ENCODE measurements around the gene PADI2. TPM values are rescaled to one million over a fixed set of nuclear protein-coding genes. Genes with fewer than 3 reads are reported as not detected.
A peak's percentile ranks its signal among the peaks of the same experiment; 100 is the strongest.

The PADI2 gene
- total and polyA plus RNA-seq, 2 experiments from 2014 or later = 1.7 to 4.3 TPM

DNA sequence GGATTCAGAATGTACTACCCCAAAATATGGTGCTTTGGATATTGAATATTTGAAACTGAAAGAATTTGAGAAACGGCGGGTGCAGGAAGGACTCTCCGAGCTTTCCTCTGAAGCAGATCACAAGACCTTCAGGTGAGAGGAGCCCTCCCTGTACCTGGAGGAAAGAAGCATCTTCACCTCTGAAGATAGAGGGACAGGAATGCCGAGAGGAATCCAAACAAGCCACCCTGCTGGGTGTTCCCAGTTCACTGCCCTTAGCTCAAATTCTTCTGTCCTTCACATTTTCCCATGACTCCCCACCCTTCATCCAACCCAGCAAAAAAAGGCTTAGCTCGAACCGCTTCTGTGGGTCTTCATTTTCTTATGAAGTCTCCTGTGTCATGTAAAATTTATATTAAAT lies 18.2 kb upstream of the PADI2 start:
- Histone ChIP-seq H3K79me2 (replicated peaks; ENCODE audit: insufficient read depth) (no peaks in the 10 kb centered on the region), H3K27me3 (ENCODE audit: insufficient read depth) (no peaks in the 10 kb centered on the region), H3K4me2 (no peak overlapping the region), H3K4me1 (ENCODE audit: insufficient read depth) (0 out of 2 replicates have a peak, but pooled peaks cover 5% of the 10 kb centered on the region), H2AFZ (no peak overlapping the region), H3K36me3 (ENCODE audit: insufficient read depth) (no peaks in the 10 kb centered on the region), H3K27ac (ENCODE audit: low read depth) (no peak overlapping the region), H3F3A (replicated peaks; ENCODE audit: low read depth) (no peaks in the 10 kb centered on the region), H3K4me3 (no peak overlapping the region), H3K9me2 (ENCODE audit: insufficient read depth) (no peaks in the 10 kb centered on the region), H4K20me1 (replicated peaks; ENCODE audit: insufficient read depth) (no peaks in the 10 kb centered on the region)
- TF ChIP-seq, protein P1, sequence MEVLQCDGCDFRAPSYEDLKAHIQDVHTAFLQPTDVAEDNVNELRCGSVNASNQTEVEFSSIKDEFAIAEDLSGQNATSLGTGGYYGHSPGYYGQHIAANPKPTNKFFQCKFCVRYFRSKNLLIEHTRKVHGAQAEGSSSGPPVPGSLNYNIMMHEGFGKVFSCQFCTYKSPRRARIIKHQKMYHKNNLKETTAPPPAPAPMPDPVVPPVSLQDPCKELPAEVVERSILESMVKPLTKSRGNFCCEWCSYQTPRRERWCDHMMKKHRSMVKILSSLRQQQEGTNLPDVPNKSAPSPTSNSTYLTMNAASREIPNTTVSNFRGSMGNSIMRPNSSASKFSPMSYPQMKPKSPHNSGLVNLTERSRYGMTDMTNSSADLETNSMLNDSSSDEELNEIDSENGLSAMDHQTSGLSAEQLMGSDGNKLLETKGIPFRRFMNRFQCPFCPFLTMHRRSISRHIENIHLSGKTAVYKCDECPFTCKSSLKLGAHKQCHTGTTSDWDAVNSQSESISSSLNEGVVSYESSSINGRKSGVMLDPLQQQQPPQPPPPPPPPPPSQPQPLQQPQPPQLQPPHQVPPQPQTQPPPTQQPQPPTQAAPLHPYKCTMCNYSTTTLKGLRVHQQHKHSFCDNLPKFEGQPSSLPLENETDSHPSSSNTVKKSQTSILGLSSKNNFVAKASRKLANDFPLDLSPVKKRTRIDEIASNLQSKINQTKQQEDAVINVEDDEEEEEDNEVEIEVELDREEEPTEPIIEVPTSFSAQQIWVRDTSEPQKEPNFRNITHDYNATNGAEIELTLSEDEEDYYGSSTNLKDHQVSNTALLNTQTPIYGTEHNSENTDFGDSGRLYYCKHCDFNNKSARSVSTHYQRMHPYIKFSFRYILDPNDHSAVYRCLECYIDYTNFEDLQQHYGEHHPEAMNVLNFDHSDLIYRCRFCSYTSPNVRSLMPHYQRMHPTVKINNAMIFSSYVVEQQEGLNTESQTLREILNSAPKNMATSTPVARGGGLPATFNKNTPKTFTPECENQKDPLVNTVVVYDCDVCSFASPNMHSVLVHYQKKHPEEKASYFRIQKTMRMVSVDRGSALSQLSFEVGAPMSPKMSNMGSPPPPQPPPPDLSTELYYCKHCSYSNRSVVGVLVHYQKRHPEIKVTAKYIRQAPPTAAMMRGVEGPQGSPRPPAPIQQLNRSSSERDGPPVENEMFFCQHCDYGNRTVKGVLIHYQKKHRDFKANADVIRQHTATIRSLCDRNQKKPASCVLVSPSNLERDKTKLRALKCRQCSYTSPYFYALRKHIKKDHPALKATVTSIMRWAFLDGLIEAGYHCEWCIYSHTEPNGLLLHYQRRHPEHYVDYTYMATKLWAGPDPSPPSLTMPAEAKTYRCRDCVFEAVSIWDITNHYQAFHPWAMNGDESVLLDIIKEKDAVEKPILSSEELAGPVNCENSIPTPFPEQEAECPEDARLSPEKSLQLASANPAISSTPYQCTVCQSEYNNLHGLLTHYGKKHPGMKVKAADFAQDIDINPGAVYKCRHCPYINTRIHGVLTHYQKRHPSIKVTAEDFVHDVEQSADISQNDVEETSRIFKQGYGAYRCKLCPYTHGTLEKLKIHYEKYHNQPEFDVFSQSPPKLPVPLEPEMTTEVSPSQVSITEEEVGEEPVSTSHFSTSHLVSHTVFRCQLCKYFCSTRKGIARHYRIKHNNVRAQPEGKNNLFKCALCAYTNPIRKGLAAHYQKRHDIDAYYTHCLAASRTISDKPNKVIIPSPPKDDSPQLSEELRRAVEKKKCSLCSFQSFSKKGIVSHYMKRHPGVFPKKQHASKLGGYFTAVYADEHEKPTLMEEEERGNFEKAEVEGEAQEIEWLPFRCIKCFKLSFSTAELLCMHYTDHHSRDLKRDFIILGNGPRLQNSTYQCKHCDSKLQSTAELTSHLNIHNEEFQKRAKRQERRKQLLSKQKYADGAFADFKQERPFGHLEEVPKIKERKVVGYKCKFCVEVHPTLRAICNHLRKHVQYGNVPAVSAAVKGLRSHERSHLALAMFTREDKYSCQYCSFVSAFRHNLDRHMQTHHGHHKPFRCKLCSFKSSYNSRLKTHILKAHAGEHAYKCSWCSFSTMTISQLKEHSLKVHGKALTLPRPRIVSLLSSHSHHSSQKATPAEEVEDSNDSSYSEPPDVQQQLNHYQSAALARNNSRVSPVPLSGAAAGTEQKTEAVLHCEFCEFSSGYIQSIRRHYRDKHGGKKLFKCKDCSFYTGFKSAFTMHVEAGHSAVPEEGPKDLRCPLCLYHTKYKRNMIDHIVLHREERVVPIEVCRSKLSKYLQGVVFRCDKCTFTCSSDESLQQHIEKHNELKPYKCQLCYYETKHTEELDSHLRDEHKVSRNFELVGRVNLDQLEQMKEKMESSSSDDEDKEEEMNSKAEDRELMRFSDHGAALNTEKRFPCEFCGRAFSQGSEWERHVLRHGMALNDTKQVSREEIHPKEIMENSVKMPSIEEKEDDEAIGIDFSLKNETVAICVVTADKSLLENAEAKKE (CRISPR knock-in tag; IDR thresholded peaks at IDR 0.05) = peak; percentile 83; the same call in 1 of the 2 replicates
- TF ChIP-seq POLR2AphosphoS5 (IDR thresholded peaks at IDR 0.05; ENCODE audit: low read depth) (no peak), CREB1 (CRISPR knock-in tag; IDR thresholded peaks at IDR 0.05; ENCODE audit: low read depth) (no peak), STAT1 (IDR thresholded peaks at IDR 0.05; ENCODE audit: unreplicated experiment) (no peak), ZNF331 (CRISPR knock-in tag; IDR thresholded peaks at IDR 0.05; ENCODE audit: low read depth) (no peak), EZH2 (IDR thresholded peaks at IDR 0.05; ENCODE audit: low read depth, unreplicated experiment) (no peak)
- Mint-ChIP-seq H3K36me3 (ENCODE audit: low read depth) (0 out of 3 replicates have a peak, but pooled peaks cover 4% of the 10 kb centered on the region), H3K4me1 (peaks cover 7% of the 10 kb centered on the region; the same call in 1 of the 3 replicates), H3K4me3 (no peak overlapping the region), H3K9me3 (peaks cover 11% of the 10 kb centered on the region; the same call in 1 of the 3 replicates), H3K27ac (no peak overlapping the region), H3K27me3 (ENCODE audit: insufficient read depth, low read depth, poor library complexity) (peaks cover 4% of the 10 kb centered on the region)
- ATAC-seq (peak; percentile 52), DNase-seq (ENCODE audit: low spot score) (peak; percentile 37)

DNA sequence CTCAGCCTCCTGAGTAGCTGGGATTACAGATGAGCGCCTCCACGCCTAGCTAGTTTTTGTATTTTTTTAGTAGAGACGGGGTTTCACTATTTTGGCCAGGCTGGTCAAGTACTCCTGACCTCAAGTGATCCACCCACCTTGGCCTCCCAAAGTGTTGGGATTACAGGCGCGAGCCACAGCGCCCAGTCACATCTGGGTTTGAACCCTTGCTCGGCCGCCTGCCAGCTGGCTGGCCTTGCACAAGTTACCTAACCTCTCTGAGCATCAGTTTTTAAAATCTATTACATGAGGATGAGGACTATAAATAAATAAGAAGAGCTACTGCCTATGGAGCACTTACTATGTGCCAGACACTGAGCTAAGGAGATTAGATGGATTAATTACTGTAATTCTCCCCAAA lies 17.7 kb upstream of the PADI2 start:
- Mint-ChIP-seq H3K4me3 (no peak overlapping the region), H3K4me1 (peaks cover 7% of the 10 kb centered on the region; the same call in 2 of the 3 replicates), H3K27ac (no peak overlapping the region), H3K36me3 (ENCODE audit: low read depth) (0 out of 3 replicates have a peak, but pooled peaks cover 4% of the 10 kb centered on the region), H3K27me3 (ENCODE audit: insufficient read depth, low read depth, poor library complexity) (peaks cover 8% of the 10 kb centered on the region), H3K9me3 (peaks cover 11% of the 10 kb centered on the region; the same call in 1 of the 3 replicates)
- Histone ChIP-seq H3K4me3 (no peak overlapping the region), H4K20me1 (replicated peaks; ENCODE audit: insufficient read depth) (no peaks in the 10 kb centered on the region), H3K27ac (ENCODE audit: low read depth) (no peak overlapping the region), H3K4me1 (ENCODE audit: insufficient read depth) (0 out of 2 replicates have a peak, but pooled peaks cover 5% of the 10 kb centered on the region), H3K79me2 (replicated peaks; ENCODE audit: insufficient read depth) (no peaks in the 10 kb centered on the region), H3K9me2 (ENCODE audit: insufficient read depth) (peaks cover 3% of the 10 kb centered on the region; the same call in 1 of the 2 replicates), H3F3A (replicated peaks; ENCODE audit: low read depth) (no peaks in the 10 kb centered on the region), H3K36me3 (ENCODE audit: insufficient read depth) (no peaks in the 10 kb centered on the region), H2AFZ (no peak overlapping the region), H3K4me2 (no peak overlapping the region), H3K27me3 (ENCODE audit: insufficient read depth) (no peaks in the 10 kb centered on the region)
- no peak for TF ChIP-seq JUNB (IDR thresholded peaks at IDR 0.05; ENCODE audit: unreplicated experiment)
- no peak for TF ChIP-seq EZH2 (IDR thresholded peaks at IDR 0.05; ENCODE audit: low read depth, unreplicated experiment)
- TF ChIP-seq ZNF331 (CRISPR knock-in tag; IDR thresholded peaks at IDR 0.05; ENCODE audit: low read depth) = no peak
- TF ChIP-seq, protein P2, sequence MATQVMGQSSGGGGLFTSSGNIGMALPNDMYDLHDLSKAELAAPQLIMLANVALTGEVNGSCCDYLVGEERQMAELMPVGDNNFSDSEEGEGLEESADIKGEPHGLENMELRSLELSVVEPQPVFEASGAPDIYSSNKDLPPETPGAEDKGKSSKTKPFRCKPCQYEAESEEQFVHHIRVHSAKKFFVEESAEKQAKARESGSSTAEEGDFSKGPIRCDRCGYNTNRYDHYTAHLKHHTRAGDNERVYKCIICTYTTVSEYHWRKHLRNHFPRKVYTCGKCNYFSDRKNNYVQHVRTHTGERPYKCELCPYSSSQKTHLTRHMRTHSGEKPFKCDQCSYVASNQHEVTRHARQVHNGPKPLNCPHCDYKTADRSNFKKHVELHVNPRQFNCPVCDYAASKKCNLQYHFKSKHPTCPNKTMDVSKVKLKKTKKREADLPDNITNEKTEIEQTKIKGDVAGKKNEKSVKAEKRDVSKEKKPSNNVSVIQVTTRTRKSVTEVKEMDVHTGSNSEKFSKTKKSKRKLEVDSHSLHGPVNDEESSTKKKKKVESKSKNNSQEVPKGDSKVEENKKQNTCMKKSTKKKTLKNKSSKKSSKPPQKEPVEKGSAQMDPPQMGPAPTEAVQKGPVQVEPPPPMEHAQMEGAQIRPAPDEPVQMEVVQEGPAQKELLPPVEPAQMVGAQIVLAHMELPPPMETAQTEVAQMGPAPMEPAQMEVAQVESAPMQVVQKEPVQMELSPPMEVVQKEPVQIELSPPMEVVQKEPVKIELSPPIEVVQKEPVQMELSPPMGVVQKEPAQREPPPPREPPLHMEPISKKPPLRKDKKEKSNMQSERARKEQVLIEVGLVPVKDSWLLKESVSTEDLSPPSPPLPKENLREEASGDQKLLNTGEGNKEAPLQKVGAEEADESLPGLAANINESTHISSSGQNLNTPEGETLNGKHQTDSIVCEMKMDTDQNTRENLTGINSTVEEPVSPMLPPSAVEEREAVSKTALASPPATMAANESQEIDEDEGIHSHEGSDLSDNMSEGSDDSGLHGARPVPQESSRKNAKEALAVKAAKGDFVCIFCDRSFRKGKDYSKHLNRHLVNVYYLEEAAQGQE (IDR thresholded peaks at IDR 0.05; ENCODE audit: unreplicated experiment) = no peak
- TF ChIP-seq CREB1 (CRISPR knock-in tag; IDR thresholded peaks at IDR 0.05; ENCODE audit: low read depth) = no peak
- no peak for TF ChIP-seq STAT1 (IDR thresholded peaks at IDR 0.05; ENCODE audit: unreplicated experiment)
- TF ChIP-seq, protein P3, sequence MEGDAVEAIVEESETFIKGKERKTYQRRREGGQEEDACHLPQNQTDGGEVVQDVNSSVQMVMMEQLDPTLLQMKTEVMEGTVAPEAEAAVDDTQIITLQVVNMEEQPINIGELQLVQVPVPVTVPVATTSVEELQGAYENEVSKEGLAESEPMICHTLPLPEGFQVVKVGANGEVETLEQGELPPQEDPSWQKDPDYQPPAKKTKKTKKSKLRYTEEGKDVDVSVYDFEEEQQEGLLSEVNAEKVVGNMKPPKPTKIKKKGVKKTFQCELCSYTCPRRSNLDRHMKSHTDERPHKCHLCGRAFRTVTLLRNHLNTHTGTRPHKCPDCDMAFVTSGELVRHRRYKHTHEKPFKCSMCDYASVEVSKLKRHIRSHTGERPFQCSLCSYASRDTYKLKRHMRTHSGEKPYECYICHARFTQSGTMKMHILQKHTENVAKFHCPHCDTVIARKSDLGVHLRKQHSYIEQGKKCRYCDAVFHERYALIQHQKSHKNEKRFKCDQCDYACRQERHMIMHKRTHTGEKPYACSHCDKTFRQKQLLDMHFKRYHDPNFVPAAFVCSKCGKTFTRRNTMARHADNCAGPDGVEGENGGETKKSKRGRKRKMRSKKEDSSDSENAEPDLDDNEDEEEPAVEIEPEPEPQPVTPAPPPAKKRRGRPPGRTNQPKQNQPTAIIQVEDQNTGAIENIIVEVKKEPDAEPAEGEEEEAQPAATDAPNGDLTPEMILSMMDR (conservative IDR thresholded peaks at IDR 0.05; ENCODE audit: low read depth in 2 of 2) = no peak
- TF ChIP-seq POLR2AphosphoS5 (IDR thresholded peaks at IDR 0.05; ENCODE audit: low read depth) = no peak
- ATAC-seq = no peak
- no peak for DNase-seq (ENCODE audit: low spot score)
